ENCODE data around the gene NFIC.
"Not testable (repeated sequence)": the region's sequence is repeated elsewhere in the genome, so short reads cannot be mapped to it uniquely, and the experiment has no call there.

- TF ChIP-seq CTCF, EZH2, EZH2phosphoT487 (IDR thresholded peaks at IDR 0.05): not testable (repeated sequence)
Observed at GRCh38 chr19:3421656-3422055, 55.3 kb downstream of the NFIC start.

All from neural progenitor cell (in vitro differentiated cells).